Activated CD4-positive, alpha-beta memory T cell treated with anti-CD3 and anti-CD28 coated beads, Interleukin-2, amount 10 ng/mL, durations not matched to agents 7 days and 5 days (primary cell): ENCODE measurements around the gene TMPRSS15. TPM values are rescaled to one million over a fixed set of nuclear protein-coding genes. Genes with fewer than 3 reads are reported as not detected.
"Not testable (repeated sequence)": the region's sequence is repeated elsewhere in the genome, so short reads cannot be mapped to it uniquely, and the experiment has no call there.

Experiments used
- CTCF ChIA-PET: fragments of 350-600 bp; sonication (Branson Sonifier 250); formaldehyde crosslinking; loops from one replicate; lab custom pipeline; 2021; ENCODE audit warnings: antibody characterized with exemption, inconsistent platforms; lab: Charles Lee
- POLR2A ChIA-PET: fragments of 350-600 bp; sonication (Branson Sonifier 250); formaldehyde crosslinking; loops from one replicate; lab custom pipeline; 2021; ENCODE audit warnings: antibody characterized with exemption; lab: Charles Lee
- DNase-seq: peaks from one replicate; pipeline ENCODE4 v3.0.0-alpha.2; 2020
- H3K27ac Mint-ChIP-seq: one replicate; pipeline ENCODE4 v1.8.0; 2021; ENCODE audit warnings: mild to moderate bottlenecking, mixed read lengths
- H3K27me3 Mint-ChIP-seq: one replicate; pipeline ENCODE4 v1.8.0; 2021; ENCODE audit warnings: mixed read lengths
- H3K36me3 Mint-ChIP-seq: one replicate; pipeline ENCODE4 v1.8.0; 2021; ENCODE audit warnings: low read depth, mixed read lengths
- H3K4me1 Mint-ChIP-seq: one replicate; pipeline ENCODE4 v1.8.0; 2021; ENCODE audit warnings: mixed read lengths
- H3K4me3 Mint-ChIP-seq: one replicate; pipeline ENCODE4 v1.8.0; 2021; ENCODE audit warnings: mild to moderate bottlenecking, mixed read lengths
- H3K9me3 Mint-ChIP-seq: one replicate; pipeline ENCODE4 v1.8.0; 2021; ENCODE audit warnings: mixed read lengths
- total RNA-seq, 2 experiments: library from RNA; stranded (reverse); gene quantifications; one replicate each; pipeline ENCODE4 v1.2.3, GENCODE V29; 2021

Gene TMPRSS15
- total RNA-seq, 2 experiments from 2014 or later: not detected

DNA sequence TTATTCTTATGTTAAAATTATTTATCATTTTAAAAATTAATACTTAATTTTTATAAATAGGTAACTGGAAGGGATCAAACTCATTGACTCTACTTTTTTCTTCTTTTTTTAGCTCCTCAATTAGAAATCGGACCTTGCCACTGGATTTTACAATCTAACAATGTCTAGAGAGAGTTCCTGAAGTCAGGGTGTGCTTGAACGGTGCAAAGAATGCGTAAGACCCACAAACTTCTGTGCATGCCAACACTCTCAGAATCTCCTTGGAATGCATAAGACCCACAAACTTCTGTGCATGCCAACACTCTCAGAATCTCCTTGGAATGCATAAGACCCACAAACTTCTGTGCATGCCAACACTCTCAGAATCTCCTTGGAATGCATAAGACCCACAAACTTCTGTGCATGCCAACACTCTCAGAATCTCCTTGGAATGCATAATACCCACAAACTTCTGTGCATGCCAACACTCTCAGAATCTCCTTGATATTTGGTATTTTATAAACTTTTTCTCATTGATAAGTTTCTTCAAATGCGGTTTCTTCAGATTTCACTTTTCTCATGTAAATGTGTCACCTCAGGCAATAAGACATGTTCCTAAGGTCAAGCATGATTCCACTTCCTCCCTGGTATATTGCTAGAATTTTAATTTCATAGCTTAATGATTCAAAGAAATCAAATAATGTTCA lies 20.5 kb downstream of the TMPRSS15 start:
- H3K4me1 Mint-ChIP-seq, POLR2A ChIA-PET, H3K27ac Mint-ChIP-seq, H3K27me3 Mint-ChIP-seq, H3K9me3 Mint-ChIP-seq, H3K36me3 Mint-ChIP-seq, DNase-seq, CTCF ChIA-PET, H3K4me3 Mint-ChIP-seq: not testable (repeated sequence)

DNA sequence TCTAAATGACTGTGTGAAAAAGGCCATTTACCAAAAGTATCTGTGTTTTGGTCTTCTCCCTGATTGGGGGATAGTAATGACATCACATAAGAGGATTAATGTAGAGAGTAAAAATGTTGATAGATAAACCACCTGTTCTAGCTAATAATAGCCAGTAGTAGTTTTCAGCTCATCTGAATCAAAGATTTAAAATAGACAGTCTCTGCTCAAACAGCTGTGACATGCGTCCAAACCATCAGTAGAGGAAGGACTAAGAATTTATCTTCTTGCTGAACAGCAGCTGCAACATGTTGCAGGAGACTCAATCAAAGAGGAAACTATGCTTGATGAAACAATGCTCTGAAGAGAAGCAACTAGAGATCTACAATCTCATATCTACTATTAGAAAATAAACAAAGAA lies 21.4 kb downstream of the TMPRSS15 start:
- no peak overlapping the region for H3K27ac Mint-ChIP-seq
- no peaks in the 10 kb centered on the region for H3K4me1 Mint-ChIP-seq
- DNase-seq: no peak
- no peak overlapping the region for H3K4me3 Mint-ChIP-seq
- ChIA-PET POLR2A (no interaction called here), CTCF (no interaction called here)
- no peaks in the 10 kb centered on the region for H3K27me3 Mint-ChIP-seq
- no peaks in the 10 kb centered on the region for H3K9me3 Mint-ChIP-seq
- H3K36me3 Mint-ChIP-seq: no peaks in the 10 kb centered on the region

DNA sequence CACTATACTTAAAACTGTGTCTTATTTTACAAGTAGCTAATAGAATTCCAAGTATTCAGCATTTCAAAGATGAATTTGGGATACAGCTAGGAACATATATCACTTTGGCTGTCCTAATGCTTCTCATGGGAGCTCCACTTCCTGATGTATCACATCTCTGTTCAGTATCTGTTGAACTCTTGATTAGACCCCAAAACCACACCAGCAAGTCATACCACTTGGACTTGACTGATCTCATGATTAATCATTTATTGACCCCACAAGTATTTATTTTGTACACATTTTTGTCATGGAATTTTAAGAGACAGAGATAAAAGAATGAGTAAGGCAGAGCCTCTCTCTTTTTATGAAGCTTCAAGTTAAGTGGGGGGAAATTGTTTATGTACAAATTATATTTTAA lies 30.0 kb downstream of the TMPRSS15 start:
- no peak overlapping the region for H3K27ac Mint-ChIP-seq
- no peaks in the 10 kb centered on the region for H3K27me3 Mint-ChIP-seq
- H3K4me3 Mint-ChIP-seq: no peak overlapping the region
- no peaks in the 10 kb centered on the region for H3K36me3 Mint-ChIP-seq
- DNase-seq: no peak
- no peaks in the 10 kb centered on the region for H3K4me1 Mint-ChIP-seq
- POLR2A ChIA-PET: no interaction called here
- peaks cover 3% of the 10 kb centered on the region for H3K9me3 Mint-ChIP-seq
- CTCF ChIA-PET: no interaction called here

DNA sequence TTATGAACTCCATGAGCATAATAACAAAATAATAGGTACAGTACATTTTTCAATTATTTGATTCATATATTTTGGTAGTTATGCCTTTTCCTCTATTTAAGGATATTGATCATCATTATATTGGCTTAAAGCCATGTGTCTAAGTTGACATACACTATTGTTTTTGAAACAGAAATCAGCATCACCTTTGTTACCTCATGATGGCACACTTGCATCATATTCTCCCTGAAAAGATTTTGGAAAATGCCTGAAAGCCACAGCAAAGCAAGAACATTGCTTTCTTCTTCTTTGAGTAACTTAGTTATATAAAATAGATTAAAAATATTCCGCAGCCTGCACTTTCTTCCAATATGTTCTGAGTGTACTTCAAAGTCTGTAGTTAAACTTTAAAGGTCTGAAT lies 33.3 kb downstream of the TMPRSS15 start:
- POLR2A ChIA-PET: no interaction called here
- DNase-seq: no peak
- H3K4me1 Mint-ChIP-seq: no peaks in the 10 kb centered on the region

DNA sequence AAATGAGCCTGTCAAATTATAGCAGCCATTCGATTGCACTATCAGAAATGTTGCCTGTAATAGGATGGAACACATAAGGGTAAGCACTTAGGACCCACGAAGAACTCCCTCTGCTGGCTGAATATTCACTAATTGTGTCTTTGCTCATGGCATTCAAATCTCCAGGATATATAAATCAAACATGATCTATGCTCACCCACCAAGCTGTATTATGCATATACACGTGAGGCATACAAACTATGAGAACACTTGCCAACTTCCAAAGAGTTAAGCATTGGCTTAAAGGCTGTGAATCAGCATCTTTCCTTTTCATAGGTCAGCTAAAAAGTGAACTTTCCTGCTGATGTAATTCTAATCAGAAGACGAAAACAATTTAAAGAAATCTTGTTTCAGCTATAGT lies 34.5 kb downstream of the TMPRSS15 start:
- ChIA-PET CTCF (no interaction called here), POLR2A (no interaction called here)
- Mint-ChIP-seq H3K36me3 (no peaks in the 10 kb centered on the region), H3K4me3 (no peak overlapping the region), H3K27me3 (no peaks in the 10 kb centered on the region), H3K4me1 (no peaks in the 10 kb centered on the region), H3K9me3 (peaks cover 2% of the 10 kb centered on the region), H3K27ac (no peak overlapping the region)
- no peak for DNase-seq

More for the DNA sequence above, 33.3 kb downstream of the TMPRSS15 start:
- H3K36me3 Mint-ChIP-seq: no peaks in the 10 kb centered on the region
- H3K4me3 Mint-ChIP-seq: no peak overlapping the region
- H3K9me3 Mint-ChIP-seq: peaks cover 5% of the 10 kb centered on the region
- no peaks in the 10 kb centered on the region for H3K27me3 Mint-ChIP-seq
- CTCF ChIA-PET: no interaction called here
- H3K27ac Mint-ChIP-seq: no peak overlapping the region

DNA sequence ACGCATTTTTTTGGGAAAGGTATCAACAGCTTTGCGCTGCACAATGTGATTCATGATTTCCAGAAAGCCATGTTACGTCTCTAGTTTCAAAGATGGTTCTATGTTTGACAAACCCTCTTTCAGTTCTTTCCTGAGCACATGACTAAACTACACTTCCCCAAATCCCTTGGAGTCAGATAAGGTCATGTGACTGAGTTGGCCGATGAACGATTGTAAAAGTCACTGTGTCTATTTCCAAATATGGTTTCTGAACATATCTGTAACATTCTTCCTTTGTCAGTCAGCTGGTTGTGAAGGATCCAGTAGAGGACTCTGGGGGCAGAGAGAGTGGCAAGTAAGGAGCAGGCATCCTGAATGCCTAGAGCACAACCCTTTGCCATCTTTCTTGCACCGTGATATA lies 35.4 kb downstream of the TMPRSS15 start:
- H3K4me3 Mint-ChIP-seq: no peak overlapping the region
- peaks cover 2% of the 10 kb centered on the region for H3K9me3 Mint-ChIP-seq
- H3K27me3 Mint-ChIP-seq: no peaks in the 10 kb centered on the region
- H3K36me3 Mint-ChIP-seq: no peaks in the 10 kb centered on the region
- no peaks in the 10 kb centered on the region for H3K4me1 Mint-ChIP-seq
- DNase-seq: no peak
- CTCF ChIA-PET: no interaction called here
- H3K27ac Mint-ChIP-seq: no peak overlapping the region
- POLR2A ChIA-PET: no interaction called here

DNA sequence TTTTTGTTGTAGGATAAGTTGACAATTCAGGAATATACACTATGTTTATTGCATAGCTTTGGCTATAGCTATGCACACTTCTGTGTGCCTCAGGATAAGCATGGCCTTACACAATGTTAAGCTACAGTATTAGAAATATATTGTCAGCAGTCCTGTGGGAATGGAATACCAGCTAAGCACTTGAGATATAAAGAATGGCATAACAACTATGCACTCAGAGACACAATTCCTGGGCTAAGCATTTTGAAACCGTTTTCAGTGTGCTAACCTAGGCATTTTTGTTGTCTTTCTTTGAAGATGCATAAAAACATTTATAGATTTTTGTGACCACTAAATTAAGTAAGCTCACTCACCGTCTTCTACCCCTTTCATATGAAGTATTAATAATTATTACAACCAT lies 46.8 kb downstream of the TMPRSS15 start:
- Mint-ChIP-seq H3K27ac (no peak overlapping the region), H3K4me3 (no peak overlapping the region), H3K4me1 (no peaks in the 10 kb centered on the region), H3K27me3 (no peaks in the 10 kb centered on the region), H3K36me3 (no peaks in the 10 kb centered on the region), H3K9me3 (no peaks in the 10 kb centered on the region)
- ChIA-PET POLR2A (no interaction called here), CTCF (no interaction called here)
- DNase-seq: no peak

DNA sequence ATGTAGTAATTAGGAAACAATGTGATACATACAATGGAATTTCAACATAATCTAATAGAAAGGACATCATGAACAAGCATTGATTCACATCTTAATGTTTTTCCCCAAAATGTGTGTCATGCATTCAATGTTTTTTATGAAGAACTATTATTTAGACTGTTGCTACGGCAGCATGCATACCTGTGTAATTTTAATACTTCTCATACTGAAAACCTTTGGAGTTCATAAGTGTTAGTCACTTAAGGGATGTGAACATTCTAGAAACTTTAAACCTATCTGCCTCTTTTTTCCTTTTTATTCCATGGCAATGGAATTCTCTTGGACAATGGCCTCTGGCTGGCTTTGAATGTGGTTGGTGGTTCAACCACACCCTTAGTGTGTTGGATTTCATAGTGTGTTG lies 48.6 kb downstream of the TMPRSS15 start:
- no peaks in the 10 kb centered on the region for H3K36me3 Mint-ChIP-seq
- CTCF ChIA-PET: no interaction called here
- H3K4me1 Mint-ChIP-seq: no peaks in the 10 kb centered on the region
- no peak overlapping the region for H3K27ac Mint-ChIP-seq
- no peak overlapping the region for H3K4me3 Mint-ChIP-seq
- no peaks in the 10 kb centered on the region for H3K27me3 Mint-ChIP-seq
- POLR2A ChIA-PET: no interaction called here
- H3K9me3 Mint-ChIP-seq: no peaks in the 10 kb centered on the region
- no peak for DNase-seq

DNA sequence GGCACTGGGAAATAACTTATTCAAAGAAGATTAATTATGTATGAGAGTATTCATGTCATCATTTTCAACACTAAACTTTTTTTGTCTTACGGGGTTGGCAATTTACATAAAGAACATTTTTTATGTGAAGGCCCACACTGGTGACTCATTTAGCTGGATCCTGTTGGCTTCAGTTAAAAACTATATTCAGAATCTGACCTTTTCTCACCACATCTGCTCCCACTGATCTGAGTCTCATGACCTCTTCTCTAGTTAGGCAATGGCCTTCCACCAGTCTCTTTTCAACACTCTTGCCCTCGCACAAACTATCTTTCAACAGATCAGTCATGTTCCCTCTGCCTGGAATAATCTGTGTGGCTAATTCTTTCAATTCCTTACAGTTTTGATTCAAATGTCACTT lies 53.4 kb downstream of the TMPRSS15 start:
- Mint-ChIP-seq H3K9me3 (no peaks in the 10 kb centered on the region), H3K27ac (no peak overlapping the region), H3K4me1 (no peaks in the 10 kb centered on the region), H3K36me3 (no peaks in the 10 kb centered on the region), H3K27me3 (no peaks in the 10 kb centered on the region), H3K4me3 (no peak overlapping the region)
- POLR2A ChIA-PET: no interaction called here
- DNase-seq: no peak
- CTCF ChIA-PET: no interaction called here

DNA sequence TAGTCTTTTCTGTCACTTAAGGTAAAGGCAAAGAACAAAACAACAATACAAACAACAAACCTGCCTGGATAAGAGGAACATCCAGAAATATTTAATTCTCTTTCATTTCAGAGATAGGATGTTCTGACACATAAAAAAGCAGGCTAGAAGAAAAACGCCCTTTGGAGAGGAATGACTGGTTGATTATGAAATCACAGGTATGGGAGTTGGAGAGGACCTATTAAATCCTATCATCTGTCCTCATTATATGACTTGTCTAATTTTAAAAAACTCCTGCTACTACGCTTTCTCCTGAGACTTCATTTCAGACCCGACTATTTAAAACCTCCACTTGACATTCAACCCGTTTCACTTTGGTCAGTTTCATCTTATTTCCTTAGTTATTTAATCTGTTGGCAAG lies 54.1 kb downstream of the TMPRSS15 start:
- Mint-ChIP-seq H3K4me3 (no peak overlapping the region), H3K4me1 (no peaks in the 10 kb centered on the region), H3K9me3 (no peaks in the 10 kb centered on the region), H3K27ac (no peak overlapping the region), H3K36me3 (no peaks in the 10 kb centered on the region), H3K27me3 (no peaks in the 10 kb centered on the region)
- DNase-seq: no peak
- CTCF ChIA-PET: no interaction called here
- POLR2A ChIA-PET: no interaction called here

DNA sequence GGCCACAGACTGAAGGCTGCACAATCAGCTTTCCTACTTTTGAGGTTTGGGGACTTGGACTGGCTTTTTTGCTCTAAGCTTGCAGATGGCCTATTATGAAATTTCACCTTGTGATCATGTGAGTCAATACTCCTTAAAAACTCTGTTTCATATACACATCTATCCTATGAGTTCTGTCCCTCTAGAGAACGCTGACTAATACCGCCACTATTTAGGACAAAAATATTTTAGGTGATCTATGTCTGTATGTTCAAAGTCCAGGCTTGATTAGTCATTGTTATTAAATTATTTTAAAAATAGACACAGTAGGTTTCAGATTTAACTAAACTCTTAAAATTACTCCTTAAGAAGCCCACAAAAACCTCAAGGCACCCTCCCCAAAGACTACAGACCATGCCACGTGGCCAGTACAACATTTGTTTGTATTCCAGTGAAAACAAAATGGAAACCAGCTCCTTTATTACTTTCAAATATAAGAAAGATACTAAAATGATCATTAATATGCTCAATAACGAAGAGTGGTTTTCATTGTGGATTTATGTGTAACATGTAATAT lies 63.1 kb downstream of the TMPRSS15 start:
- no peaks in the 10 kb centered on the region for H3K27me3 Mint-ChIP-seq
- peaks cover 5% of the 10 kb centered on the region for H3K9me3 Mint-ChIP-seq
- no peaks in the 10 kb centered on the region for H3K36me3 Mint-ChIP-seq
- H3K4me3 Mint-ChIP-seq: no peak overlapping the region
- H3K4me1 Mint-ChIP-seq: no peaks in the 10 kb centered on the region
- no peak overlapping the region for H3K27ac Mint-ChIP-seq
- DNase-seq: no peak
- ChIA-PET POLR2A (no interaction called here), CTCF (no interaction called here)

DNA sequence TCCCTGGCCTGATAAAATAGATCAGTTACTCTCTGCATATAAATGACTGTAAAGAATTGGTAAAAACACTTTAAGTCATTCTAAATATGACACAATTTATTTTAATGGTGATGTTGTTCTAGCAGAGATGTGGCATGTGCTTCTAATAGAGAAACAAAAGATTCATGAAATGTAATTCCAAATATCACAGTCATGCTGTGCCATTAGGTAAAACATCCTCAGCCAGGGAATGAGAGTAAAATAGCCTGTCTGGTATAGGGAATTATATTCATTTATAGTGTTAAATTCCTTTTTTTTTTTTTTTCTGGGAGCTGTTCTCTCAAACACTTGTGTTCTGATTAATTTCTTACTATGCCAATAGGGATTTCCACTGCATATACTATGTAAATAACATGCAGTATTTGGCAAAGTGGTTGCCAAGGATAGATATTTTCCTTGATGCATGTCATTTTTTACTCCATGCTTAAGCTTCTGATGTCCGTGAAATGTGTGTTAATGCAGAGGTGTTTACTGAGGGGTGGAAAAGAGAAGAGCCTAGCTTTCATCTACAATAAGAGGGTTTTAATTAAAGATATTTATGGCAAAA lies 67.8 kb downstream of the TMPRSS15 start:
- no peak for DNase-seq
- Mint-ChIP-seq H3K27me3 (no peaks in the 10 kb centered on the region), H3K9me3 (peaks cover 2% of the 10 kb centered on the region), H3K27ac (no peak overlapping the region), H3K4me1 (no peaks in the 10 kb centered on the region), H3K36me3 (no peaks in the 10 kb centered on the region), H3K4me3 (no peak overlapping the region)
- ChIA-PET CTCF (no interaction called here), POLR2A (no interaction called here)

DNA sequence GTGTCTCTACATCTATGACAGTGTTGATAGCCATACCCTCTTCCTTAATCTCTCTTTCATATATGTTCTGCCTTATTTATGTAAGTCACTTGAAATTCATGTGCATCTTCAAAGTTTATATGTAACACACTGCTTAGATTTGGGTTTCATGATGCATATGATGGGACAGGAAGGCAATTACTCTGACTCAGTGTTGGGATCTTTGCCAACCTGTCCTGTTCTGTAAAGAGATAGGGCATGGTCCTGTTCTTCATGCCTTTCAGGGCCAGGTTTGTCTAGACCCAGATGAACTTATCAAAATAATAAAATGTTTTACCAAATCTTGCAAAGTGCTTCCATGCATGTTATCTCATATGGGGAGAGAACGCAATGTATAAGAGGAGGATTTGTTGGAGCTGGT lies 69.5 kb downstream of the TMPRSS15 start:
- H3K4me3 Mint-ChIP-seq: no peak overlapping the region
- ChIA-PET POLR2A (no interaction called here), CTCF (no interaction called here)
- peaks cover 5% of the 10 kb centered on the region for H3K9me3 Mint-ChIP-seq
- no peaks in the 10 kb centered on the region for H3K4me1 Mint-ChIP-seq
- no peaks in the 10 kb centered on the region for H3K36me3 Mint-ChIP-seq
- no peak for DNase-seq
- H3K27me3 Mint-ChIP-seq: no peaks in the 10 kb centered on the region
- H3K27ac Mint-ChIP-seq: no peak overlapping the region

DNA sequence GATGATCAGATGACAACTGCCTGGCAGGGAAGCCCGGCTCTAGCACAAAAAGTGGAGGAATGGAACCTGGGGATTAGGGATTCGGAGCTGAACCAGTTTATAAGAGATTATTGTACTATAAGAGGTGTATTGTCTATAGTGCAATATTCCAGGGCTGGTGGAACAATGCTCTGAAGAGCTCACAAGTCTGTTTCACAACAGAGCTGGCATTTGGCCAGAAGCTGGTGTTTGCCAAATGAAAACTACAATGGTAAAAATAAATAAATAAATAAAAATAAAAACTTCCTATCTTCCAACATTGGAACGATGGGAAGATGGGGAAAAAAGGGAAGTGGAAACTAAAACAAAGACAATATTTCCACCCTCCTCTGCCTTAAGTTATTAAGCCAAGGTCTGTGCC lies 85.4 kb downstream of the TMPRSS15 start:
- no peak overlapping the region for H3K27ac Mint-ChIP-seq
- H3K4me3 Mint-ChIP-seq: no peak overlapping the region
- ChIA-PET CTCF (no interaction called here), POLR2A (no interaction called here)
- peaks cover 7% of the 10 kb centered on the region for H3K9me3 Mint-ChIP-seq
- H3K36me3 Mint-ChIP-seq: no peaks in the 10 kb centered on the region
- no peaks in the 10 kb centered on the region for H3K4me1 Mint-ChIP-seq
- H3K27me3 Mint-ChIP-seq: no peaks in the 10 kb centered on the region
- no peak for DNase-seq
